Right lobe of liver (tissue), 4 donors: ENCODE measurements around the gene KAT6B.

Experiments used
- POLR2A ChIP-seq: fragments of 450-650 bp; IDR thresholded peaks from one replicate; pipeline ENCODE4 v1.6.1; 2017; ENCODE audit warnings: antibody characterized with exemption, mild to moderate bottlenecking
- TF ChIP-seq, protein P1 (sequence below), 4 donors: fragments of 200-600 bp in 3 of 4; fragments of 450-650 bp in 1 of 4; IDR thresholded peaks; one replicate each; pipeline versions ENCODE4 v1.5.1 to v1.8.0; 2016 to 2022; ENCODE audit warnings: antibody characterized with exemption in 4 of 4, mild to moderate bottlenecking in 2 of 4
- donor health status: DM: no; HTN: no; CAD: no.
- donor health status: DM: no; HTN: no; CAD: no.
- donor health status: DM: no; HTN: yes; CAD: no.

- TF ChIP-seq POLR2A: no peak
- TF ChIP-seq, protein P1, sequence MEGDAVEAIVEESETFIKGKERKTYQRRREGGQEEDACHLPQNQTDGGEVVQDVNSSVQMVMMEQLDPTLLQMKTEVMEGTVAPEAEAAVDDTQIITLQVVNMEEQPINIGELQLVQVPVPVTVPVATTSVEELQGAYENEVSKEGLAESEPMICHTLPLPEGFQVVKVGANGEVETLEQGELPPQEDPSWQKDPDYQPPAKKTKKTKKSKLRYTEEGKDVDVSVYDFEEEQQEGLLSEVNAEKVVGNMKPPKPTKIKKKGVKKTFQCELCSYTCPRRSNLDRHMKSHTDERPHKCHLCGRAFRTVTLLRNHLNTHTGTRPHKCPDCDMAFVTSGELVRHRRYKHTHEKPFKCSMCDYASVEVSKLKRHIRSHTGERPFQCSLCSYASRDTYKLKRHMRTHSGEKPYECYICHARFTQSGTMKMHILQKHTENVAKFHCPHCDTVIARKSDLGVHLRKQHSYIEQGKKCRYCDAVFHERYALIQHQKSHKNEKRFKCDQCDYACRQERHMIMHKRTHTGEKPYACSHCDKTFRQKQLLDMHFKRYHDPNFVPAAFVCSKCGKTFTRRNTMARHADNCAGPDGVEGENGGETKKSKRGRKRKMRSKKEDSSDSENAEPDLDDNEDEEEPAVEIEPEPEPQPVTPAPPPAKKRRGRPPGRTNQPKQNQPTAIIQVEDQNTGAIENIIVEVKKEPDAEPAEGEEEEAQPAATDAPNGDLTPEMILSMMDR (IDR thresholded peaks at IDR 0.05): no peak
Observed at GRCh38 chr10:75062506-75063299, 236.3 kb downstream of the KAT6B start.
